GM21576 (cell line): ENCODE data around the gene F11.
"Not testable (repeated sequence)": the region's sequence is repeated elsewhere in the genome, so short reads cannot be mapped to it uniquely, and the experiment has no call there.

ENCODE experiments used
- ATAC-seq: cut with Tn5 transposase; IDR thresholded peaks from one replicate; pipeline ENCODE4 v1.9.1; 2021; ENCODE audit warnings: mild to moderate bottlenecking, moderate library complexity; ENCODE audit not compliant: unreplicated experiment

Gene F11

GRCh38 chr4:186265683-186266652, at the start of gene F11:
Gene F11 (plus strand): TSS chr4:186266189. CDS start chr4:186267137, 948 bp downstream.
- ATAC-seq: no peak

- no peak for ATAC-seq
Observed at GRCh38 chr4:186216465-186217024, 49.4 kb upstream of the F11 start.

GRCh38 chr4:186217733-186218293, 48.2 kb upstream of the F11 start:
- ATAC-seq: no peak

DNA sequence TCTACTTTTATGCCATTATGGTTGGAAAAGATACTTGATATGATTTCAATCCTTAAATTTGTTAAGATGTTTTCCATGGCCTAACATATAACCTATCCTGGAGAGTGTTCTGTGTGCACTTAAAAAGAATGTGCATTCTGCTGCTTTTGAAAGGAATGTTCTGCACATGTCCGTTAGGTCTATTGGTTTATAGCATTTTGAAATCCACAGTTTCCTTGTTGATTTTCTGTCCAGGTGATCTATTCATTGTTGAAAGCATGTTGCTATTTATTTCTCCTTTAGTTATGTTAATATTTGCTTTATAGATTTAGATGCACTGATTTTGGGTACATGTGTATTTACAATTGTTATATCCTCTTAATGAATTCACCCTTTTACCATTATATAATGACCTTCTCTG, 44.4 kb upstream of the F11 start:
- no peak for ATAC-seq

GRCh38 chr4:186225848-186226247, 40.1 kb upstream of the F11 start:
- ATAC-seq: no peak

DNA sequence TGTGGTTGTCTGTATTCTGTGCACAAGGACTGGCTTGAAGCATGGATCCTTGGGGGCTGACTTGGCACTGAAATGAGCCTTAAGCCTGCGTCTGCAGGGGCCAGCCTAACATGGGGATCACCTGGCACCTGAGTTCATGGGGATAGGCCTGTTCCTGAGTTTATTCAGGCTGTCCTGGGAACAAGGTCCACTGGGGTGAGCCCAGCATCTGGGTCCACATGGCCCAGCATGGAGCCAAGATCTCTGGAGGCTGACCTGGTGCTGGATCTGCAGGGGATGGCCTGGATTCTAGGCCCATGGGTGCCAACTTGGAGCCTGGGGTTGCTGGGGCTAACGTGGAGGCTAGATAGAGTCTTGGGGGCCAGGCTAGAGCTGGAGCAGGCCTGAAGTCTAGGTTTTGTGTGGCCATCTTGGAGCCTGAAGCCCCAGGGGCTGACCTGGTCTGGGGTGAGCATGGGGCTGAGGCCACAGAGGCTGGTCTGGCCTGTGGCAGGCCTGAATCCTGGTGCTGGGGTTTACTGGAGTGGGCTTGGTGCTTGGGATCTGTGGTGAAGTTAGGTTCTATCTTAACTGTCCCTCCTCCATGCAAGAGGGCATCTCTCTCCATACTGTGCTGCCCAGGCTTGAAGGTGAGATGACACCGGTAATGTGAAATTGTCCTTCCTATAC, 39.3 kb upstream of the F11 start:
- no peak for ATAC-seq

DNA sequence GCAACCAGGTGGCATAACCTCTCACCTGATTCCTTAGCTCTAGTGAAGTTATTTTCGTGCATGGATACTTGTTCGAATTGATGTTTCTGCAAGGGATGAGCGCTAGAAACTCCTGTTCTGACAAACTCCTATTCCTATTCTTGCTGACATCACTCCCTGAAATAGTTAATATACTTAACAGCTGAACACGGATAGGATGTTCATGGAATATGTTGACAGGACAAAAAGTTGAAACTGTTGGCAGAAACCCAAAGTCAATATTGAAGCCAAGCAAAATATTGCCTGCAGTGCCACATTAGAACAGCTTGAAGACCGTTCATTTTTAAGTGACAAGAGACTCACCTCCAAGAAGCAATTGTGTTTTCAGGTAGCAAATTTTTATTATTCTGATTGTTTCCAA, 38.8 kb upstream of the F11 start, which contains the start of gene KLKB1:
KLKB1 (plus strand) TSS at position 287 of the 400 bp plus-strand sequence. CDS start 689 bp downstream, outside the sequence.
- no peak for ATAC-seq

GRCh38 chr4:186227744-186228513, 38.1 kb upstream of the F11 start:
- ATAC-seq: no peak

GRCh38 chr4:186228514-186228894, 37.5 kb upstream of the F11 start:
- ATAC-seq: no peak

DNA sequence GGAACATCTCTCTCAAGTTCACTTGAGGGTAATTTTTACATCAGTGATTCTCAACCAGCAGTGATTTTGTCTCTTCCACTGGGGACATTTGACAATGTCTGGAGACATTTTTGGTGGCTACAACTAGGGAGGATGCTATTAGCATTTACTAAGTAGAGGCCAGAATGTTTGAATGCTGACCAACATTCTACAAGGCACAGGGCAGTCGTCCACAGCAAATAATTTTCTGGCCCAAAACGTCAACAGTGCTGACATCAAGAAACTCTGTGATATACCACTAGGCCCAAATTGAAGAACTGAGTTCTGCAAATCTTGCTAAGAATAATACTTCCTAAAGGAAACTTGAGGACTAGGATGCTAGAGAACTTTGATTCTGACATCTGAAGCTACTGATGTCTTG, 31.6 kb upstream of the F11 start:
- ATAC-seq: no peak

- ATAC-seq: no peak
Observed at GRCh38 chr4:186236126-186236525, 29.9 kb upstream of the F11 start.

GRCh38 chr4:186240452-186240847, 25.5 kb upstream of the F11 start:
- ATAC-seq: no peak

- ATAC-seq: no peak
Observed at GRCh38 chr4:186240848-186241491, 25.0 kb upstream of the F11 start.

GRCh38 chr4:186241616-186242015, 24.4 kb upstream of the F11 start:
- no peak for ATAC-seq

DNA sequence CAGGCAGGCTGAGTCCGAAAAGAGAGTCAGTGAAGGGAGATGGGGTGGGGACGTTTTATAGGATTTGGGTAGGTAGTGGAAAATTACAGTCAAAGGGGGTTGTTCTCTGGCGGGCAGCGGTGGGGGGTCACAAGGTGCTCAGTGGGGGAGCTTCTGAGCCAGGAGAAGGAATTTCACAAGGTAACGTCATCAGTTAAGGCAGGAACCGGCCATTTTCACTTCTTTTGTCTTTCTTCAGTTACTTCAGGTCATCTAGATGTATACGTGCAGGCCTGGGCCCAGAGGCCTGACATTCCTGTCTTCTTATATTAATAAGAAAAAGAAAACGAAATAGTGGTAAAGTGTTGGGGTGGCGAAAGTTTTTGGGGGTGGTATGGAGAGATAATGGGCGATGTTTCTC, 24.0 kb upstream of the F11 start:
- not testable (repeated sequence) for ATAC-seq

DNA sequence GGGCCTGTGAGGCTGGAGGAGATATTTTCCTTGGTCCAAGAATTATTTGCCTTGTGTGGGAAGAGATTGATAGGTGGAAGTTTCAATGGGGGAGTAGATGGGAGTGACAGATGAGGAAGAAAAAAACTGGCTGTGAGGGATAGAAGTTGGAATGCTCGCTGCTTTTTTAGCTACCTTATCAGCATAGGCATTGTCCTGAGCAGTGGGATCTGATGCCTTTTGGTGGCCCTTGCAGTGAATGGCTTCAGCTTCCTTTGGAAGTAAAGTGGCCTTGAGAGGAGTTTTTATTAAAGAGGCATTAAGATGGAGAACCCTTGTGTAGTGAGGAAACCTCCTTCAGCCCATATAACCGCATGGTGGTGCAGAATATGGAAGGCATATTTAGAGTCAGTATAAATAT, 22.7 kb upstream of the F11 start:
- ATAC-seq: no peak

DNA sequence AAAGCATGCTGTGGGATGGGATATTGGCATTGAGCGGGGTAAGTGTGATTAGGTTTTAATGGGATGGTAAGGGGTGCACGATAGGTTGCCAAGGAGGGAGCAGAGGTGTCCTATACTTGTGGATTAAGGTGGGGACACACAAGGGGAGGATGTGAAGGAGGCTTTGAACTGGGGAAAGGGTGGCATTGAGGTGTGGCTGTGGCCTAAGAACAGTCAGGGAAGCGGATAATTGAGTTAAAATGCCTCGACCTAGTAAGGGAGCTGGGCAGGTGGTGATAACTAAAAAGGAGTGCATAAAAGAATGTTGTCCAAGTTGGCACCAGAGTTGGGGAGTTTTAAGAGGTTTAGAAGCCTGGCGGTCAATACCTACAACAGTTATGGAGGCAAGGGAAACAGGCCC, 21.2 kb upstream of the F11 start:
- no peak for ATAC-seq

DNA sequence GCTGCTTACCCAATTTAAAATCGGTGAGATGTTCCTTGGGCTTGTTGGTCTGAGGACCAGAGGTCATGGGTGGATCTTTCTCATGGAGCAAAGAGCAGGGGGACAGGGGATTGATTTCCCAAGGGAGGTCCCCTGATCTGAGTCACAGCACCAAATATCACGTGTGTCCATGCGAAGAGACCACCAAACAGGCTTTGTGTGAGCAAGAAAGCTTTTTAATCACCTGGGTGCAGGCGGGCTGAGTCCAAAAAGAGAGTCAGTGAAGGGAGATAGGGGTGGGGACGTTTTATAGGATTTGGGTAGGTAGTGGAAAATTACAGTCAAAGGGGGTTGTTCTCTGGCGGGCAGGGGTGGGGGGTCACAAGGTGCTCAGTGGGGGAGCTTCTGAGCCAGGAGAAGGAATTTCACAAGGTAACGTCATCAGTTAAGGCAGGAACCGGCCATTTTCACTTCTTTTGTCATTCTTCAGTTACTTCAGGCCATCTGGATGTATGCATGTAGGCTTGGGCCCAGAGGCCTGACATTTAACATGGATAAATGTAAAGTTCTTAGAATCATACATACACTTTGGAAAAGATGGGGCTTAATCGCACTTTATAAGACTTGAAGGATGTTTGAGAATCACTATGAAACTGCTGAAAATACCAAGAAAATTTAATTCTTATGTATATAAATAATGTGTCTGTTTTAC, 18.8 kb upstream of the F11 start:
- ATAC-seq: not testable (repeated sequence)

- no peak for ATAC-seq
Observed at GRCh38 chr4:186248643-186249042, 17.3 kb upstream of the F11 start.
